AG09309 (cell line): ENCODE results near the gene TAMM41.

Experiments
- DNase-seq: peaks from one replicate; pipeline ENCODE4 v3.0.0-alpha.2; 2010; ENCODE audit warnings: low read depth
- H3K4me3 ChIP-seq: 2 replicates; pipeline ENCODE4 v1.5.1; 2011; ENCODE audit warnings: mild to moderate bottlenecking, low read depth, low read length, moderate library complexity; ENCODE audit not compliant: control insufficient read depth
- CTCF ChIP-seq: IDR thresholded peaks from 2 replicates; pipeline ENCODE4 v1.5.1; 2011; ENCODE audit warnings: mild to moderate bottlenecking, low read depth, low read length, inconsistent platforms; ENCODE audit not compliant: insufficient read depth, control insufficient read depth; ENCODE audit errors: missing control alignments

The TAMM41 gene

GRCh38 chr3:11810276-11810675 lies 36.4 kb downstream of the TAMM41 start:
- no peak for TF ChIP-seq CTCF
- peak; percentile 76 for DNase-seq
- no peak overlapping the region for H3K4me3 ChIP-seq

- no peak for TF ChIP-seq CTCF
- no peak for DNase-seq
- H3K4me3 ChIP-seq, result no peak overlapping the region
These were observed 38.5 kb downstream of the TAMM41 start for GRCh38 chr3:11808231-11808630.

- DNase-seq, result peak; percentile 76
- no peak overlapping the region for H3K4me3 ChIP-seq
- TF ChIP-seq CTCF, result no peak
These were observed 39.0 kb downstream of the TAMM41 start for GRCh38 chr3:11807686-11808085.

GRCh38 chr3:11805716-11806115 lies 41.0 kb downstream of the TAMM41 start:
- TF ChIP-seq CTCF, result no peak
- no peak for DNase-seq
- no peak overlapping the region for H3K4me3 ChIP-seq

GRCh38 chr3:11803977-11804892 lies 42.5 kb downstream of the TAMM41 start:
- no peak overlapping the region for H3K4me3 ChIP-seq
- no peak for DNase-seq
- TF ChIP-seq CTCF, result peak; percentile 69

- H3K4me3 ChIP-seq, result no peak overlapping the region
- DNase-seq, result no peak
- TF ChIP-seq CTCF, result no peak
These were observed 46.9 kb downstream of the TAMM41 start for GRCh38 chr3:11799791-11800190.
